ENCODE data around the gene CACNA1D.

DNA sequence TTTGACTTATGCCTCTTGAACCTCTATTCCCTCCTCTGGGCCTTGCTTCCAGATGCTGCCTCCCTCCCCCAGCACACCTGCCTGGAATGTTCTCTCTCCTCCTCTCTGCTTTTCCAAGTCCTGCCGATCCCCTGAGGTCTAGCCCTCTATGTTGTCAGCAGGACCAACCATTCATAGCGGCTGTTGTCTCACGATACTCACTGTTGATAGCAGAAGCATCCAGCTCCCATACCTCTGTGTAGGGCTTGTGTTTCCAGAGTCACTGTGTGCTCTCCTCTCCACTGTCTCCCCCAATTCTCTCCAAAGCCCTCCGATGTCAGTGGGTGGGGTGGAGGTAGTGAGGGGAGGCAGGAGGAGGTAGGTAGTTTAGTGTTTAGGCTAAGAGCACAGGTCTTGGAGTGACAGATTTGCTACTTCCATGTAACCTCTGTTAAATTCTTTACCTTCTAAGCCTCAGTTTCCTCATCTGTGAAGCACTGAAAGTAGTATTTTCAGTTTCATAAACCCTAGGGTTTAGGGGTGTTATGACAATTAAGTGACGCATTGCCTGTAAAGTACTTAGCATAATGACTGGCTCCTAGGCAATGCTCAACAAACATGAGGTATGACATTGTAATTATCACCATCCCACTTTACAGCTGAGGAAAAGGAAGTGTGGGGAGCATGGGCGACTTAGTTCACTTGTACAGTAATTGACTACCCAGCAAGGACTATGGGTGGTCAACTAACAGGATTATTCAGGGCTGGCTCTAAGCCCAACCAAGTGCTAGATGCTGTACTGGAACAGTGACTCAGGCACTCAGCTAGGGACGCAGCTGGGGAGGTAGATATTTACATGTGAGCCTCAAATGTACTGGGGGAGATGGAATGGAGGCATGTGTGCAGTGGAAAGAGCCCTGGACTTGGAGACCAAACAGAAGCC, 122.8 kb downstream of the CACNA1D start:
- TF ChIP-seq, protein P1, sequence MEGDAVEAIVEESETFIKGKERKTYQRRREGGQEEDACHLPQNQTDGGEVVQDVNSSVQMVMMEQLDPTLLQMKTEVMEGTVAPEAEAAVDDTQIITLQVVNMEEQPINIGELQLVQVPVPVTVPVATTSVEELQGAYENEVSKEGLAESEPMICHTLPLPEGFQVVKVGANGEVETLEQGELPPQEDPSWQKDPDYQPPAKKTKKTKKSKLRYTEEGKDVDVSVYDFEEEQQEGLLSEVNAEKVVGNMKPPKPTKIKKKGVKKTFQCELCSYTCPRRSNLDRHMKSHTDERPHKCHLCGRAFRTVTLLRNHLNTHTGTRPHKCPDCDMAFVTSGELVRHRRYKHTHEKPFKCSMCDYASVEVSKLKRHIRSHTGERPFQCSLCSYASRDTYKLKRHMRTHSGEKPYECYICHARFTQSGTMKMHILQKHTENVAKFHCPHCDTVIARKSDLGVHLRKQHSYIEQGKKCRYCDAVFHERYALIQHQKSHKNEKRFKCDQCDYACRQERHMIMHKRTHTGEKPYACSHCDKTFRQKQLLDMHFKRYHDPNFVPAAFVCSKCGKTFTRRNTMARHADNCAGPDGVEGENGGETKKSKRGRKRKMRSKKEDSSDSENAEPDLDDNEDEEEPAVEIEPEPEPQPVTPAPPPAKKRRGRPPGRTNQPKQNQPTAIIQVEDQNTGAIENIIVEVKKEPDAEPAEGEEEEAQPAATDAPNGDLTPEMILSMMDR (conservative IDR thresholded peaks at IDR 0.05) = no peak
- no peak for TF ChIP-seq ZFX (IDR thresholded peaks at IDR 0.05)

Measured in C4-2B (cell line).